HepG2 (cell line): ENCODE results near the gene MT1M. TPM values are rescaled to one million over a fixed set of nuclear protein-coding genes. Genes with fewer than 3 reads are reported as not detected.

Experiments used
- ATF7-NPFF ChIP-seq: sonication (generic); formaldehyde crosslinking; IDR thresholded peaks from 2 replicates; pipeline ENCODE4 v1.8.1; 2023; ENCODE audit warnings: mild to moderate bottlenecking, low read depth, missing genetic modification reagents, moderate library complexity
- DMAP1 ChIP-seq: IDR thresholded peaks from 2 replicates; pipeline ENCODE4 v1.6.1; 2016
- ELF1 ChIP-seq: sonication (generic); formaldehyde crosslinking; IDR thresholded peaks from 2 replicates; pipeline ENCODE4 v1.4.0; 2020; ENCODE audit warnings: missing genetic modification reagents
- KLF16 ChIP-seq, 2 experiments: sonication (generic) in 1 of 2; formaldehyde crosslinking in 1 of 2; IDR thresholded peaks; 2 replicates each; pipeline versions ENCODE4 v1.6.1 to v1.8.0; 2016 to 2023; ENCODE audit warnings: missing genetic modification reagents in 2 of 2, missing compliant biosample characterization in 1 of 2
- PITX1 ChIP-seq: sonication (generic); formaldehyde crosslinking; IDR thresholded peaks from 2 replicates; pipeline ENCODE4 v1.5.1; 2020; ENCODE audit warnings: mild to moderate bottlenecking, missing genetic modification reagents
- RXRA ChIP-seq: sonication (generic); formaldehyde crosslinking; IDR thresholded peaks from 2 replicates; pipeline ENCODE4 v1.5.1; 2020; ENCODE audit warnings: missing genetic modification reagents
- TFDP2 ChIP-seq: sonication (generic); formaldehyde crosslinking; IDR thresholded peaks from 2 replicates; pipeline ENCODE4 v1.4.0; 2020; ENCODE audit warnings: missing genetic modification reagents
- ZBTB10 ChIP-seq: sonication (generic); formaldehyde crosslinking; IDR thresholded peaks from 2 replicates; pipeline ENCODE4 v1.4.0; 2020; ENCODE audit warnings: missing genetic modification reagents, borderline replicate concordance
- ZC3H4 ChIP-seq: sonication (generic); formaldehyde crosslinking; IDR thresholded peaks from 2 replicates; pipeline ENCODE4 v1.4.0; 2020; ENCODE audit warnings: missing genetic modification reagents, borderline replicate concordance
- ZKSCAN5 ChIP-seq: sonication (generic); formaldehyde crosslinking; IDR thresholded peaks from 2 replicates; pipeline ENCODE4 v1.5.1; 2020; ENCODE audit warnings: mild to moderate bottlenecking, missing genetic modification reagents
- ZMYM4 ChIP-seq: sonication (generic); formaldehyde crosslinking; IDR thresholded peaks from 2 replicates; pipeline ENCODE4 v1.8.1; 2023; ENCODE audit warnings: mild to moderate bottlenecking, missing genetic modification reagents
- ZNF292 ChIP-seq: sonication (generic); formaldehyde crosslinking; IDR thresholded peaks from 2 replicates; pipeline ENCODE4 v1.8.1; 2022; ENCODE audit warnings: mild to moderate bottlenecking, low read depth, missing genetic modification reagents, borderline replicate concordance
- ZNF572 ChIP-seq: sonication (generic); formaldehyde crosslinking; IDR thresholded peaks from 2 replicates; pipeline ENCODE4 v1.5.1; 2020; ENCODE audit warnings: mild to moderate bottlenecking, missing genetic modification reagents
- ZNF605 ChIP-seq: sonication (generic); formaldehyde crosslinking; IDR thresholded peaks from 2 replicates; pipeline ENCODE4 v1.8.0; 2022; ENCODE audit warnings: mild to moderate bottlenecking, missing genetic modification reagents
- polyA plus RNA-seq, 8 experiments: library from polyadenylated mRNA; depleted of rRNA in 3 of 8; stranded (reverse) in 7 of 8; unstranded in 1 of 8; fragments of >200 nt; fragmentation: Illumina TruSeq in 4 of 8; extraction: Trizol in 4 of 8; gene quantifications; 2 replicates each; pipeline versions ENCODE4 v1.2.1 to v1.2.3, GENCODE V29; 2011 to 2016; ENCODE audit warnings: low read depth in 4 of 8, missing spikeins in 1 of 8, mixed read lengths in 1 of 8; ENCODE audit not compliant: insufficient read depth in 1 of 8
- total RNA-seq, 5 experiments: library from RNA; depleted of rRNA; stranded (reverse); fragments of >200 nt; fragmentation: Illumina TruSeq; extraction: Trizol; gene quantifications; 2 replicates each; pipeline ENCODE4 v1.2.3, GENCODE V29; 2016; ENCODE audit warnings: low read depth in 1 of 5
- TF ChIP-seq, protein P1 (sequence below): sonication (generic); formaldehyde crosslinking; IDR thresholded peaks from 2 replicates; pipeline ENCODE4 v1.4.0; 2020; ENCODE audit warnings: mild to moderate bottlenecking, missing genetic modification reagents
- TF ChIP-seq, protein P2 (sequence below): IDR thresholded peaks from 2 replicates; pipeline ENCODE4 v1.6.1; 2016; ENCODE audit warnings: control low read depth

The MT1M gene
- total and polyA plus RNA-seq, 2 of the 13 experiments (the other 11 are each of a cell fraction or from before 2014, with no cell fraction given), result 4.6 TPM; not detected in 1

DNA sequence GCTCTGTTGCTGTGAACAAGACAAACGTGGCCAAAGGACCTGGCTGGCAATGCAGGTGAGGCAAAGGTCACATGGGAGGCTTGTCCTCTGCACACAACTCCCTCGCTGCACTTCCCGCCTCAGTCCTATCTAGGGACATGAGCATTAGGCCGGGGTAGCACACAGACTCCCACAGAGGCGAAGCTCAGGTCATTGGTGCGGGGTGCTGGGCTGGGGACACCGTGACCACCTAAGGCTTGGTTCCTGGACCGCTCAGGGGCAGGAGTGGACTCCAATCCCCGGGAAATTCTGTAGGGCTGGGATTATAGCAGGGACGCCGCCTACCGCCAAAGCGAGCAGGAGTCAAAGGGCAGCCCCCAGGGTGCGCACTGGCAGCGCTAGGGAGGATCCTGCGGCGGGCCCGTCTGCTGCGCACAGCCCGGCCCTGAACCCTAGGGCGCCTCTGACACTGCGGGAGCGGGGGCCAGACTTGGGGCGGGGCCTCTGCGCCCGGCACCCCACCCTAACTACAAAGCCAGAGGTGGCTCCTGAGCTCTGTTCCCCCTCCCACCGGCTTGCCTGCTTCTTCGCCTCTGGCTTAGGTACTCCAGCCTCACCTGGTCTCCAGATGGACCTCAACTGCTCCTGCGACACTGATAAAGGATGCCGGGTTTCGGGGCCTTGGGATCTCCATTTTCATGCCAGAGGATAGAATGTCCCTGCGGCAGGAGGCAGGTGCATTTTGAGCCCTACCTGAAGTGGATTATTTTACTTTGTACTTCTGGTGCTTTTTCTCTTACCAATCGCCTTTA lies 15.4 kb downstream of the MT1M start (continued):
- TF ChIP-seq TFDP2 (CRISPR knock-in tag), result peak; percentile 54
- TF ChIP-seq ELF1 (CRISPR knock-in tag), result no peak
- TF ChIP-seq ZKSCAN5 (CRISPR knock-in tag), result no peak
- 0 out of 2 replicates have a peak, but pooled peaks have one; percentile 48 for TF ChIP-seq RXRA (CRISPR knock-in tag)
- no peak for TF ChIP-seq ZC3H4 (CRISPR knock-in tag)
- TF ChIP-seq DMAP1 (CRISPR knock-in tag), result 0 out of 2 replicates have a peak, but pooled peaks have one; percentile 39
- TF ChIP-seq ZBTB10, result no peak
- TF ChIP-seq PITX1 (CRISPR knock-in tag), result peak; percentile 74
- TF ChIP-seq ZNF572 (CRISPR knock-in tag), result no peak
- TF ChIP-seq, protein P1, sequence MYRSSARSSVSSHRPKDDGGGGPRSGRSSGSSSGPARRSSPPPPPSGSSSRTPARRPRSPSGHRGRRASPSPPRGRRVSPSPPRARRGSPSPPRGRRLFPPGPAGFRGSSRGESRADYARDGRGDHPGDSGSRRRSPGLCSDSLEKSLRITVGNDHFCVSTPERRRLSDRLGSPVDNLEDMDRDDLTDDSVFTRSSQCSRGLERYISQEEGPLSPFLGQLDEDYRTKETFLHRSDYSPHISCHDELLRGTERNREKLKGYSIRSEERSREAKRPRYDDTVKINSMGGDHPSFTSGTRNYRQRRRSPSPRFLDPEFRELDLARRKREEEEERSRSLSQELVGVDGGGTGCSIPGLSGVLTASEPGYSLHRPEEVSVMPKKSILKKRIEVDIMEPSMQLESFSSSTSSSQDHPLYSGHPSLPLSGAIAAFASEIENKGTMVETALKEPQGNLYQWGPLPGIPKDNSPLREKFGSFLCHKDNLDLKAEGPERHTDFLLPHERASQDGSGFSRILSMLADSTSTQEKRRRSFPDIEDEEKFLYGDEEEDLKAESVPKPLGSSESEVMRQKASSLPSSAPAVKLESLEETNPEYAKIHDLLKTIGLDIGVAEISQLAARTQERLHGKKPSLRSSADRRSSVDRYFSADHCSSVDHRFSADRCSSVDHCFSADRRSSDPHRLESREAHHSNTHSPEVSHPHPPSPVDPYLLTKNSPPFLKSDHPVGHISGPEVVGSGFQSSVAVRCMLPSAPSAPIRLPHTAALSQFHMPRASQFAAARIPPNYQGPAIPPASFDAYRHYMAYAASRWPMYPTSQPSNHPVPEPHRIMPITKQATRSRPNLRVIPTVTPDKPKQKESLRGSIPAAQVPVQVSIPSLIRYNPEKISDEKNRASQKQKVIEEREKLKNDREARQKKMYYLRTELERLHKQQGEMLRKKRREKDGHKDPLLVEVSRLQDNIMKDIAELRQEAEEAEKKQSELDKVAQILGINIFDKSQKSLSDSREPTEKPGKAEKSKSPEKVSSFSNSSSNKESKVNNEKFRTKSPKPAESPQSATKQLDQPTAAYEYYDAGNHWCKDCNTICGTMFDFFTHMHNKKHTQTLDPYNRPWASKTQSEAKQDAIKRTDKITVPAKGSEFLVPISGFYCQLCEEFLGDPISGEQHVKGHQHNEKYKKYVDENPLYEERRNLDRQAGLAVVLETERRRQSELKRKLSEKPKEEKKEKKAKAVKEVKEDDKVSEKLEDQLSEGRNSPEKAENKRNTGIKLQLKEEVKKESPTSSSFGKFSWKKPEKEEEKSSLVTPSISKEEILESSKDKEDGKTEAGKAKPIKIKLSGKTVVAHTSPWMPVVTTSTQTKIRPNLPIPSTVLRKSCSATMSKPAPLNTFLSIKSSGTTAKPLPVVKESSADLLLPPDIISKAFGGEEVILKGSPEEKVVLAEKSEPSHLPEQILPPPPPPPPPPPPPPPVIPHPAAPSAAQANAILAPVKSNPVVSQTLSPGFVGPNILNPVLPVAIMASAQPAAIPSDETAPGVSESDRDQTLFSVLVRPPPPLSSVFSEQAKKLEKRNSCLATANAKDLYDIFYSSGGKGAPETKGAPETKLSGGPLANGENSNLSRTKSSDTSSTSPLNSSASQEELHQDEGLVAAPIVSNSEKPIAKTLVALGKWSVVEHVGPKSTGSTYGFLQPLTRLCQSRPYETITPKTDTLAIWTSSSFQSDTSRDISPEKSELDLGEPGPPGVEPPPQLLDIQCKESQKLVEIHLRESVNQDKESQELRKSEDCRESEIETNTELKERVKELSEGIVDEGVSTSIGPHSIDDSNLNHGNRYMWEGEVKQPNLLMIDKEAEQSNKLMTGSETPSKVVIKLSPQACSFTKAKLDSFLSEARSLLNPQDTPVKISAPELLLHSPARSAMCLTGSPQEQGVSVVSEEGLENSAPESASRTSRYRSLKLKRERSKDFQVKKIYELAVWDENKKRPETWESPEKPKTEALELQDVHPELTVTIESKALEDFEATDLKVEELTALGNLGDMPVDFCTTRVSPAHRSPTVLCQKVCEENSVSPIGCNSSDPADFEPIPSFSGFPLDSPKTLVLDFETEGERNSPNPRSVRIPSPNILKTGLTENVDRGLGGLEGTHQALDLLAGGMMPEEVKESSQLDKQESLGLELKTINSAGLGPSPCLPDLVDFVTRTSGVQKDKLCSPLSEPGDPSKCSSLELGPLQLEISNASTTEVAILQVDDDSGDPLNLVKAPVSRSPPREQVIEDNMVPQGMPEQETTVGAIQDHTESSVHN (CRISPR knock-in tag), result peak; percentile 52; the same call in 1 of the 2 replicates
- peak; percentile 45; the same call in 1 of the 2 replicates for TF ChIP-seq ZMYM4 (CRISPR knock-in tag)
- TF ChIP-seq, protein P2, sequence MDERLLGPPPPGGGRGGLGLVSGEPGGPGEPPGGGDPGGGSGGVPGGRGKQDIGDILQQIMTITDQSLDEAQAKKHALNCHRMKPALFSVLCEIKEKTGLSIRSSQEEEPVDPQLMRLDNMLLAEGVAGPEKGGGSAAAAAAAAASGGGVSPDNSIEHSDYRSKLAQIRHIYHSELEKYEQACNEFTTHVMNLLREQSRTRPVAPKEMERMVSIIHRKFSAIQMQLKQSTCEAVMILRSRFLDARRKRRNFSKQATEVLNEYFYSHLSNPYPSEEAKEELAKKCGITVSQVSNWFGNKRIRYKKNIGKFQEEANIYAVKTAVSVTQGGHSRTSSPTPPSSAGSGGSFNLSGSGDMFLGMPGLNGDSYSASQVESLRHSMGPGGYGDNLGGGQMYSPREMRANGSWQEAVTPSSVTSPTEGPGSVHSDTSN (CRISPR knock-in tag), result no peak
- TF ChIP-seq ZNF292 (CRISPR knock-in tag), result peak; percentile 34; the same call in 1 of the 2 replicates
- peak; percentile 65; the same call in 1 of the 2 replicates for TF ChIP-seq ZNF605 (CRISPR knock-in tag)
- TF ChIP-seq ATF7-NPFF, result 0 out of 2 replicates have a peak, but pooled peaks have one; percentile 45
- TF ChIP-seq KLF16 (CRISPR knock-in tag; IDR thresholded peaks at IDR 0.05), result no peak
